Mucosa of gallbladder (tissue), 1 donor: ENCODE measurements around the gene NCOA3. TPM values are rescaled to one million over a fixed set of nuclear protein-coding genes. Genes with fewer than 3 reads are reported as not detected.

Experiments
- DNase-seq: peaks from one replicate; pipeline ENCODE4 v3.0.0-alpha.2; 2020; ENCODE audit warnings: low spot score
- total RNA-seq: library from RNA; stranded (reverse); gene quantifications from one replicate; pipeline ENCODE4 v1.2.1, GENCODE V29; 2021
- donor health status: DM: no; HTN: no; CAD: no.

Gene NCOA3
- total RNA-seq, 1 donor from 2014 or later: 30.9 TPM

DNA sequence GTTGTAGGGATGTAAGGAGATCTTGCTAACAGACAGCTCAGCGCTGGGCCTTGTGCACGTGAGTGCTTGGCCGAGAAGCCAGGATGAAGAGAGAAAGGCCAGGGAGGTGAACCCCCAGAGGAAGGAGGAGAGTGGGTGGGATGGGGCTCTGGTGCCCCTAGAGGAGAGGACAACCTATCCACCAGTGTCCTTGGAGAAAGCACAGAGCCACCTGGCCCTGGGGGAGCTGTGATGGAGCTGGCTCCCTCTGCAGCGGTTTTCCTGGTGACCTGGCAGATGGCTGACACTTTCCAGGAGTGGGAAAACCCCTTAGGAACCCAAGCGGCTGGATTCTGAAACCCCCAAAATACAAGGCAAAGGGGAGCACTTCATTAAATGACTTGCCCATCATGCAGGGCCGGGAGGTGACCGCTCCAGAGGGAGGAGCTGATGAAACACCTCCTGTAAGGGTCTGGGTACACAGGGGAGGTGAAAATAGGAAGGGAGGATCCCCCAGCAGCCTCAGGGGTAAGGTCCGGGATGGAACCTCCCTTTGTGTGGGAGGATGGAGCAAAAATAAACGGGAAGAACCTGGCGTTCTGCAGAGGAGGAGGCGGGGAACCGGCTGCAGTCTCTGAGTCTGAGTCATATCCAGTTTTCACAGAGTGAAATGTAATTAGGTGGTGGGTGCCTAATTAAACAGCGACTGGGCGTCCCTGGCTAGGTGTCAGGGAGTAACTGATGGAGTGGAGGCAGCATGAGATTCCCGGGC lies 203.2 kb downstream of the NCOA3 start:
- no peak for DNase-seq

DNA sequence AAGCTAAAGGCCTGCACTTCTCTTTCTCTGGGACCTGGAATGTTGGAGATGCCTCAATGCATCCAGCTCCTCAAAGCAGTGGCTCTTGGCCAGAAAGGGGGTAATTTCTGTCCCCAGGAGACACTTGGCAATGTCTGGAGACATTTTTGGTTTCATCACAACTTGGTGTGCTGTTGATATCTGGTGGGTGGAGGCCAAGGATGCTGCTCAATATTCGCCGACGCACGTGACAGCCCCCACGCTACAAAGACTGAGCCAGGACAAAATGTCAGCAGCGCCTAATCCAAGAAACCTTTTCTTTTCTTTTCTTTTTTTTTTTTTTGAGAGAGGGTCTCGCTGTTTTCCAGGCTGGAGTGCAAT lies 203.8 kb downstream of the NCOA3 start:
- DNase-seq: no peak

DNA sequence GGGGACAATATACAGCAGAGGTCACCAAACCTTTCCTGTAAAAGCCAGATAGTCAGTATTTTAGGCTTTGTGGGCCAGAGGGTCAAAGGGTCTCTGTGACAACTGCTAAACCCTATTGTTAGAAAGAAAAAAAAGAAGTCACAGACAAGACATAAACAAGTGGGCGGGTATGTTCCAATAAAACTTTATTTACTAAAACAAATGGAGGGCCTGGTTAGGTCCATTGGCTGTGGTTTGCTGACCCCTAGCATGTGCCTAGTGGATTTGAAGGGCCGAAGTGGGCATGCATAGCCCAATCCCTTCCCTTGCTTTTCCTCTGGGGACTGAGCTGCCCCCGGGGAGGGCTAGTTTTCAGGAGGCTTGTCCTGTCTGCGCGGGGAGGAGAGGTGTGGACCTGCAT lies 204.7 kb downstream of the NCOA3 start:
- DNase-seq: no peak

Other genes with a start within 250 kb of the NCOA3 start
- gene ZMYND8, start 145.2 kb upstream of the NCOA3 start, total RNA-seq: 55.2 TPM